IPS DF 6.9 (cell line): ENCODE data around the gene ATP6V1D.

Source experiments
- DNase-seq: peaks from one replicate; pipeline ENCODE4 v3.0.0-alpha.2; 2013; ENCODE audit warnings: low read depth, low spot score
- H3K27ac ChIP-seq: one replicate; pipeline ENCODE4 v1.5.1; 2013; ENCODE audit warnings: low read length, control low read depth
- H3K27me3 ChIP-seq: 2 replicates; pipeline ENCODE4 v1.6.1; 2013; ENCODE audit warnings: mild to moderate bottlenecking, low read length; ENCODE audit not compliant: control insufficient read depth, insufficient read depth
- H3K36me3 ChIP-seq: 2 replicates; pipeline ENCODE4 v1.6.1; 2013; ENCODE audit warnings: low read length; ENCODE audit not compliant: control insufficient read depth, insufficient read depth
- H3K4me1 ChIP-seq: 2 replicates; pipeline ENCODE4 v1.6.1; 2013; ENCODE audit warnings: low read length; ENCODE audit not compliant: control insufficient read depth, insufficient read depth
- H3K4me3 ChIP-seq: 2 replicates; pipeline ENCODE4 v1.5.1; 2013; ENCODE audit warnings: mild to moderate bottlenecking, low read length
- H3K9me3 ChIP-seq: 2 replicates; pipeline ENCODE4 v1.6.1; 2013; ENCODE audit warnings: low read length, inconsistent platforms; ENCODE audit not compliant: control insufficient read depth, insufficient read depth
- WGBS: extraction: QIAGEN DNeasy Blood & Tissue Kit; methylation state at CpG from one replicate; pipeline ENCODE4 v1.1.7; 2013; ENCODE audit warnings: mixed read lengths, missing lambda C conversion rate; ENCODE audit not compliant: insufficient read length, insufficient coverage; 5-methylcytosine and 5-hydroxymethylcytosine counted together

The ATP6V1D gene

GRCh38 chr14:67392123-67392522 is 32.5 kb upstream of the ATP6V1D start:
- H3K9me3 ChIP-seq: no peaks in the 10 kb centered on the region
- H3K4me1 ChIP-seq: no peaks in the 10 kb centered on the region
- DNase-seq: no peak
- no CpG with 5 or more reads among the region's 3 CpGs for WGBS
- no peak overlapping the region for H3K4me3 ChIP-seq
- no peaks in the 10 kb centered on the region for H3K27me3 ChIP-seq
- H3K36me3 ChIP-seq: no peaks in the 10 kb centered on the region
- H3K27ac ChIP-seq: no peak overlapping the region

- Histone ChIP-seq H3K27me3 (no peaks in the 10 kb centered on the region), H3K4me1 (no peaks in the 10 kb centered on the region), H3K27ac (no peak overlapping the region), H3K36me3 (no peaks in the 10 kb centered on the region), H3K9me3 (no peaks in the 10 kb centered on the region), H3K4me3 (no peak overlapping the region)
- WGBS: no CpG with 5 or more reads among the region's 6 CpGs
- no peak for DNase-seq
Measured at GRCh38 chr14:67391268-67391667, 31.7 kb upstream of the ATP6V1D start.

- WGBS: no CpG with 5 or more reads among the region's 1 CpG
- H3K9me3 ChIP-seq: no peaks in the 10 kb centered on the region
Measured at GRCh38 chr14:67389811-67390534, 30.4 kb upstream of the ATP6V1D start.

GRCh38 chr14:67389275-67389674 is 29.7 kb upstream of the ATP6V1D start:
- Histone ChIP-seq H3K27ac (no peak overlapping the region), H3K4me3 (no peak overlapping the region), H3K4me1 (no peaks in the 10 kb centered on the region), H3K9me3 (no peaks in the 10 kb centered on the region), H3K27me3 (no peaks in the 10 kb centered on the region), H3K36me3 (no peaks in the 10 kb centered on the region; the same call in 1 of the 2 replicates)
- WGBS: no CpG with 5 or more reads among the region's 3 CpGs
- DNase-seq: no peak

More at GRCh38 chr14:67389811-67390534, 30.4 kb upstream of the ATP6V1D start:
- H3K27ac ChIP-seq: no peak overlapping the region
- H3K4me1 ChIP-seq: no peaks in the 10 kb centered on the region
- no peak overlapping the region for H3K4me3 ChIP-seq
- no peaks in the 10 kb centered on the region for H3K27me3 ChIP-seq
- DNase-seq: no peak
- H3K36me3 ChIP-seq: no peaks in the 10 kb centered on the region; the same call in 1 of the 2 replicates

- Histone ChIP-seq H3K27me3 (no peaks in the 10 kb centered on the region), H3K4me1 (no peaks in the 10 kb centered on the region), H3K27ac (no peak overlapping the region), H3K36me3 (peaks cover 7% of the 10 kb centered on the region; the same call in 1 of the 2 replicates), H3K9me3 (no peaks in the 10 kb centered on the region), H3K4me3 (no peak overlapping the region)
- DNase-seq: no peak
- WGBS: no CpG with 5 or more reads among the region's 2 CpGs
Measured at GRCh38 chr14:67387195-67387594, 27.6 kb upstream of the ATP6V1D start.

GRCh38 chr14:67385618-67386017 is 26.0 kb upstream of the ATP6V1D start:
- no peak overlapping the region for H3K4me3 ChIP-seq
- peaks cover 7% of the 10 kb centered on the region; the same call in 1 of the 2 replicates for H3K36me3 ChIP-seq
- no peak for DNase-seq
- no peaks in the 10 kb centered on the region for H3K27me3 ChIP-seq
- no peak overlapping the region for H3K27ac ChIP-seq
- no peaks in the 10 kb centered on the region for H3K9me3 ChIP-seq
- no peaks in the 10 kb centered on the region for H3K4me1 ChIP-seq
- WGBS: no CpG with 5 or more reads among the region's 2 CpGs

- no peaks in the 10 kb centered on the region for H3K4me1 ChIP-seq
- H3K36me3 ChIP-seq: peaks cover 7% of the 10 kb centered on the region; the same call in 1 of the 2 replicates
- no peaks in the 10 kb centered on the region for H3K27me3 ChIP-seq
- no peaks in the 10 kb centered on the region for H3K9me3 ChIP-seq
- no peak for DNase-seq
- H3K27ac ChIP-seq: no peak overlapping the region
- no CpG with 5 or more reads among the region's 2 CpGs for WGBS
- no peak overlapping the region for H3K4me3 ChIP-seq
Measured at GRCh38 chr14:67385120-67385519, 25.5 kb upstream of the ATP6V1D start.

- peaks cover 14% of the 10 kb centered on the region; the same call in 1 of the 2 replicates for H3K36me3 ChIP-seq
Measured at GRCh38 chr14:67377916-67378315, 18.3 kb upstream of the ATP6V1D start.

GRCh38 chr14:67373347-67373746 is 13.7 kb upstream of the ATP6V1D start:
- H3K4me1 ChIP-seq: no peaks in the 10 kb centered on the region
- H3K27ac ChIP-seq: no peak overlapping the region
- no peaks in the 10 kb centered on the region for H3K9me3 ChIP-seq
- peaks cover 12% of the 10 kb centered on the region; the same call in 1 of the 2 replicates for H3K36me3 ChIP-seq
- no peak for DNase-seq
- no CpG with 5 or more reads among the region's 2 CpGs for WGBS
- no peak overlapping the region for H3K4me3 ChIP-seq
- H3K27me3 ChIP-seq: no peaks in the 10 kb centered on the region

More at GRCh38 chr14:67377916-67378315, 18.3 kb upstream of the ATP6V1D start:
- no peaks in the 10 kb centered on the region for H3K4me1 ChIP-seq
- no peak overlapping the region for H3K27ac ChIP-seq
- no peak for DNase-seq
- no peaks in the 10 kb centered on the region for H3K27me3 ChIP-seq
- H3K9me3 ChIP-seq: no peaks in the 10 kb centered on the region
- no peak overlapping the region for H3K4me3 ChIP-seq

- no peak for DNase-seq
- no peak overlapping the region for H3K4me3 ChIP-seq
- H3K27ac ChIP-seq: no peak overlapping the region
- peaks cover 12% of the 10 kb centered on the region; the same call in 1 of the 2 replicates for H3K36me3 ChIP-seq
- H3K9me3 ChIP-seq: no peaks in the 10 kb centered on the region
- no CpG with 5 or more reads among the region's 1 CpG for WGBS
- H3K27me3 ChIP-seq: no peaks in the 10 kb centered on the region
- H3K4me1 ChIP-seq: no peaks in the 10 kb centered on the region
Measured at GRCh38 chr14:67372833-67373232, 13.2 kb upstream of the ATP6V1D start.
